HG03039 (cell line): ENCODE measurements around the gene CMTM1.
"Not testable (repeated sequence)": the region's sequence is repeated elsewhere in the genome, so short reads cannot be mapped to it uniquely, and the experiment has no call there.

ENCODE experiments used
- ATAC-seq: cut with Tn5 transposase; IDR thresholded peaks from one replicate; pipeline ENCODE4 v1.9.1; 2021; ENCODE audit warnings: mild to moderate bottlenecking, moderate library complexity; ENCODE audit not compliant: unreplicated experiment

CMTM1 gene

GRCh38 chr16:66610111-66610820, 44.0 kb downstream of the CMTM1 start:
- no peak for ATAC-seq

DNA sequence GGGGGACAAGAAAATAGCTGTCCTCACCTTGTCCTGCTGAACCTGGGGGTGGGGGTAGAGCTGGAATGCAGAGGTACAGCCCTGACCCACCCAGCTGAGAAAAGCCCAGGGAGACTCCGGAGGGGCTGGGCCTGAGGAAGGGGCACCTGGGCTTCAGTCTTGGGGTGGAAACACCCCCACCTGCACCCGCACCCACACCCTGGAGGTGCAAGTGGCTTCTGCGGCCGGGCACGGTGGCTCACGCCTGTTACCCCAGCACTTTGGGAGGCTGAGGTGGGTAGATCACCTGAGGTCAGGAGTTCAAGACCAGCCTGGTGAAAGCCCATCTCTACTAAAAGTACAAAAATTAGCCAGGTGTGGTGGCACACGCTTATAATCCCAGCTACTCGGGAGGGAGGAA, 45.7 kb downstream of the CMTM1 start:
- not testable (repeated sequence) for ATAC-seq

DNA sequence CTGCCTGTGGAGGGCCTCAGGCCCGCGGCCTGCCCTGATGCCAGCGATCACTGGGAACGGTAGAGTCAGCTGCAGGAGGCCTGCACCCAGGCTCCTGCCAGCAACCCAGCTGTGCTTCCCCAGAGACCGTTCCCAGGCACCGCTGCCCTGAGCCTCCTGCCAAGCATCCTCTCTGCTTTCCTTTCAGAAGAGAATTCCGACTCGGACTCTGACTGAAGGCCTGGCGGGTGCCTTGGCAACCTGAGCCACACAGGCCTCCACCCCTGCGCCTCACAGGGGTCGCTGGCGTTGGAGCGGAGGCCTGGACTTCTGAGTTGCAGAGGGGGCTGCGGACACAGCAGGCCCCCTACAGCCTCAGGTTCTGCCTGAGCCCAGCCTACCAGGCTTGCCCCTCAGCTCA, 46.2 kb downstream of the CMTM1 start:
- ATAC-seq = no peak

GRCh38 chr16:66614161-66614802, 48.0 kb downstream of the CMTM1 start:
- ATAC-seq = no peak

DNA sequence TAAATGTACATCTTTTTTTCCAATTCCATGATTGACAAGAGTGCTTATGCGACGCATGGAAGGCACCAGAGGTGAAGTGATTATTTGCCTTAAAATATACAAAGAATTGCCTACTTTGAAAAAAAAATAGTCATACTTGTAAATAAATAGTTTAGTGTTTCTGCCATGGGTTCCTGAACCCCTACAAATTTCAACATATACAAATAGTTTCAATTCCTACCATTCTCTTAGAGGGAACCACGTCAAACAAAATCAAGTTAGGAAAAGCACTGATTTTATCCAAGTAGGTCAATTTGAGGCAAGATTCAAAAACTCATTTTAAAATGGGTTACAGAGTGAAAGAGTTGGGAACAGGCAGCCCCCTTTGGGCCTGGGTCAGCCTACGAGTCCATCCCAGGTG, 49.9 kb downstream of the CMTM1 start:
- ATAC-seq = no peak

DNA sequence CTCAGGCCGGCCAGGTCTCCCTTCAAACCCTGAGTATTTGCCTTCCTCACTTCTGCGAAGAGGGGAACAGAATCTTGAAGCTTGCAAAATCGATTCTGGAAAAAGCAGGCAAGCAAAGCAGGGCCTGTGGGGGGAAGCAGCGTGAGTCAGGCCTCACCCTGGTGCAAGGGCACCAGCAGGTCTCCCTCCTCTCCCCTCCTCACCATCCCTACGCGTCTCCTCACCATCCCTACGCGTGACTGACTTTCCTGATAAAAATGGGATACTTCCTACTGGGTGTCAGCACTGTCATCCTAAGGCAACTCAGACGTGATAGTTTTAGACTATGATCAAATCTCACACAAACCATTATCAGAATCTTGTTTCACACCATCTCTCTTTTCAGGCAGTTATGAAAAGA, 50.4 kb downstream of the CMTM1 start:
- no peak for ATAC-seq

DNA sequence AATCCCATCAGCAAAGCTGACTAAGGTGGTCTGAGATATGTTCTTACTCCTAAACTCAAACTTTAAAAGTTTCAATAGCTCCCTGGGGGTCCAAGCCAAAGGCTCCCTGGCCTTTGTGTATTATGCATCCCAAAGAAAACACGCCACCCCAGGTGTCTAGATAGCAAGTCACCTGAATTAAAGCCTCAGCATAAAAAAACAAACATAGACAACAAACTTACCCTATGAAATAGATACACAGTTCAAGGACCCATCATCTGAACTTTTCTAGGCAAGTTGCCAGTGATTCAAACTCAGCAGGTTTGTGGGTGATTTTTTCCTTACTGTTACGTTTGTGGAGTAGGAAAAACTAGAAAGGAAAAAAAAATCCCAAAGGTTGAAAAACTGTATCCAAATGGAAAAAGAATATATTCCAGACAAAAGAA, 50.8 kb downstream of the CMTM1 start:
- ATAC-seq = no peak

- ATAC-seq = no peak
Measured at GRCh38 chr16:66617728-66618127, 51.5 kb downstream of the CMTM1 start.

GRCh38 chr16:66618588-66619375, 52.5 kb downstream of the CMTM1 start:
- ATAC-seq = no peak

DNA sequence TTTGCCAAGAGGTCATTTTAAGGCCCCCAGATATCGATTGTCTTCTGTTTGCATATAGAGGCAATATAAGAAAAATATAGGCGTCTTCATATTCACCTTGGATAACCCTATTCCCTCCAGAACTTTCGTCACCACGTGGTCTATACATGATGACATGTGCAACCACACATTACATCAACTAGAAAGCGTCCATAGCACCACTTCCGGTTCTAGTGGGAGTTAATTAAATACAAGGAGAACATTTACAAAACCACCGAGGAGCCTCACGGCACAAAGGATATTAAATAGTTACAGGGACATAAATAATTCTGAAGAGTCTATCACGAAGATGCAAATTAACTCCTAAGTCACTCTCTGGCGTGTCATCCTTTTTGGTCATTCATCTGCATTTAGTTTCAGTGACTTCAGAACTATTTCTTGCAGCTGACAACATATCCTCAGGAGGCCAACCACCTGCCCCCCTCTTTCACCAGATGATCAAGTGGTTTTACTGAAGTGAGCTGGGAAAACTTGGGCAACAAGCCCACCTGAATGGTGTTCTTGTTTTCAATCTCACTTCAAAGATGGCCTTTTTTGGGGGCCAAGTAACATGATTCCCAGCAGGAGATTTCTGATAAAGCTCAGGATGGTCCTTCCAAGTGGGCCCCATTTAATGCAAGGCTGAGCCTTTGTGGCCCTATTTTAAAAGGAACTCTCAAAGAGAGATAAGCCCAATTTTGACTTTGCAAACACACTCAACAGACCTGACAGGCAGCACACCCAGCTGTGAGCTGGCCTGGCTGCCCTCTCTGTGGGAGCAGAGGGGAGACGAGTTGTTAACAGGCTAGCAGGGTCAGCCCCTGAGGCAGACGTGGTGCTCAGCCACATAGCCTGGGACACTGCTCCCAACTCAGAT, 53.5 kb downstream of the CMTM1 start:
- no peak for ATAC-seq

- ATAC-seq = no peak
Measured at GRCh38 chr16:66620429-66620795, 54.2 kb downstream of the CMTM1 start.

GRCh38 chr16:66621973-66622372, 55.7 kb downstream of the CMTM1 start:
- ATAC-seq = no peak

DNA sequence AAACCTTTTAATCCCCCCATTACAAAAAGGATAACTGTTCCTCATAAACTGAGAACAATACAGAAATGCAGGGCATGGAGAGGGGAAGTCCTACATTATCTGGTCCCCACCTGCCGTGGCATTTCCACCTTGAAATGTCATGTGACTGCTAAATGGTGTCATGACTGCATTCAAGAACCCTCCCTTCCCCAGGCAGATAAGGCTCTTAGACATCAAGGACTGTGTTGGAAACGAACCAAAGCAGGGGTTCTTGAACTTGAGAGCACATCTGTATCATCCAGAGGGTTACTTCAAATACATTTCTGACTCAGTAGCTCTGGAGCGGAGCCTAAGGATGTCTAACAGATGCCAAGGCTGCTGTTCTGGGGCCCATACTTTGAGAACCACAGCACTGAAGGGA, 56.6 kb downstream of the CMTM1 start:
- ATAC-seq = no peak

DNA sequence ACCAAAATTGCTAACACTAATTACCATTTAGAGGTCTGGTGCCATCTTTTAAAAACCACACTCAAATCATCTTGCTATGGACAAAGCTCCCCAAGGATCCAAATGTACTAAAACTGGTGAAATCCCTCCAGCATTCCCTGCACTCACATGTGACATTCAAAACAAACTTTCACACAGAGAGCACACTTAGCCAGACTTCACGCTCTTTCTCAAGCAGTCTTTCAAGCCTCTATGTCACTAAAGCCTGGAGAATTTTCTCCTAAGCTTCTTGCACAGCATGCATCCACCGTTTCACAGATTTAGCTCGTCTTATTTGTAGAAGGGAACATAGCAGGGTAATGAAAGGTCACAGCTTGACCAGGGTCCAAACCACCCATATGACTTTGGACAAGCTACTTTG, 57.5 kb downstream of the CMTM1 start:
- no peak for ATAC-seq

GRCh38 chr16:66627611-66628378, 61.6 kb downstream of the CMTM1 start:
- not testable (repeated sequence) for ATAC-seq
